GM23338 (cell line): Measurements from ENCODE around the gene UTS2R. TPM values are rescaled to one million over a fixed set of nuclear protein-coding genes. Genes with fewer than 3 reads are reported as not detected.

Experiments
- ATAC-seq: fragments of 200-7000 bp; cut with Tn5 transposase; 3 replicates; pipeline ENCODE4 v1.9.1; 2020
- DNase-seq: peaks from one replicate; pipeline ENCODE4 v3.0.0-alpha.2; 2015; ENCODE audit warnings: low spot score
- H2AFZ ChIP-seq: fragments of 200-600 bp; sonication (generic); 2 replicates; pipeline ENCODE4 v1.8.0; 2016; ENCODE audit warnings: antibody characterized with exemption, mild to moderate bottlenecking, moderate library complexity
- H3F3A ChIP-seq: fragments of 200-600 bp; sonication (generic); replicated peaks from 2 replicates; pipeline ENCODE4 v1.8.0; 2017; ENCODE audit warnings: antibody characterized with exemption, mixed run types, low read depth
- H3K27ac ChIP-seq: fragments of 200-600 bp; sonication (generic); 2 replicates; pipeline ENCODE4 v1.6.1; 2016; ENCODE audit warnings: low read depth
- H3K27me3 ChIP-seq: fragments of 200-600 bp; sonication (generic); 2 replicates; pipeline ENCODE4 v1.8.0; 2016; ENCODE audit warnings: mild to moderate bottlenecking, mixed run types, moderate library complexity; ENCODE audit not compliant: insufficient read depth
- H3K36me3 ChIP-seq: fragments of 200-600 bp; sonication (generic); 2 replicates; pipeline ENCODE4 v1.8.0; 2016; ENCODE audit warnings: mild to moderate bottlenecking; ENCODE audit not compliant: insufficient read depth
- H3K4me1 ChIP-seq: fragments of 200-600 bp; sonication (generic); 2 replicates; pipeline ENCODE4 v1.8.0; 2016; ENCODE audit warnings: mild to moderate bottlenecking, moderate library complexity; ENCODE audit not compliant: insufficient read depth
- H3K4me2 ChIP-seq: fragments of 200-600 bp; sonication (generic); 2 replicates; pipeline ENCODE4 v1.7.1; 2017; ENCODE audit warnings: mixed run types
- H3K4me3 ChIP-seq: fragments of 200-600 bp; sonication (generic); 2 replicates; pipeline ENCODE4 v1.6.1; 2016; ENCODE audit warnings: mixed run types
- H3K79me2 ChIP-seq: fragments of 200-600 bp; sonication (generic); replicated peaks from 2 replicates; pipeline ENCODE4 v1.8.0; 2017; ENCODE audit warnings: mild to moderate bottlenecking; ENCODE audit not compliant: insufficient read depth
- H3K9me2 ChIP-seq: fragments of 200-600 bp; sonication (generic); 2 replicates; pipeline ENCODE4 v1.8.0; 2017; ENCODE audit not compliant: insufficient read depth
- H4K20me1 ChIP-seq: fragments of 200-600 bp; sonication (generic); replicated peaks from 2 replicates; pipeline ENCODE4 v1.8.0; 2017; ENCODE audit warnings: mild to moderate bottlenecking; ENCODE audit not compliant: insufficient read depth
- H3K27ac Mint-ChIP-seq: 2 replicates; pipeline ENCODE4 v1.8.0; 2020; ENCODE audit warnings: inconsistent platforms, mild to moderate bottlenecking, moderate library complexity, mixed read lengths
- H3K27me3 Mint-ChIP-seq: 3 replicates; pipeline ENCODE4 v1.8.0; 2022; ENCODE audit warnings: low read depth, mild to moderate bottlenecking, moderate library complexity, mixed read lengths, inconsistent platforms; ENCODE audit not compliant: insufficient read depth, poor library complexity
- H3K36me3 Mint-ChIP-seq: 3 replicates; pipeline ENCODE4 v1.8.0; 2021; ENCODE audit warnings: low read depth, mild to moderate bottlenecking, inconsistent platforms, moderate library complexity, mixed read lengths
- H3K4me1 Mint-ChIP-seq: 3 replicates; pipeline ENCODE4 v1.8.0; 2020; ENCODE audit warnings: mild to moderate bottlenecking, inconsistent platforms, mixed read lengths
- H3K4me3 Mint-ChIP-seq: 3 replicates; pipeline ENCODE4 v1.8.0; 2021; ENCODE audit warnings: moderate library complexity, mild to moderate bottlenecking, inconsistent platforms, mixed read lengths
- H3K9me3 Mint-ChIP-seq: 3 replicates; pipeline ENCODE4 v1.8.0; 2020; ENCODE audit warnings: moderate library complexity, mild to moderate bottlenecking, inconsistent platforms, mixed read lengths
- CREB1 ChIP-seq: fragments of 250-450 bp; sonication (Bioruptor Pico); IDR thresholded peaks from 2 replicates; pipeline ENCODE4 v1.5.0; 2020; ENCODE audit warnings: low read depth, mild to moderate bottlenecking, moderate library complexity
- EZH2 ChIP-seq: fragments of 200-600 bp; sonication (generic); IDR thresholded peaks from one replicate; pipeline ENCODE4 v1.8.0; 2017; ENCODE audit warnings: antibody characterized with exemption, mild to moderate bottlenecking, low read depth; ENCODE audit not compliant: unreplicated experiment
- NANOG ChIP-seq: IDR thresholded peaks from 2 replicates; pipeline ENCODE4 v1.6.1; 2016; ENCODE audit warnings: antibody characterized with exemption, borderline replicate concordance
- POLR2AphosphoS5 ChIP-seq: IDR thresholded peaks from 2 replicates; pipeline ENCODE4 v1.6.1; 2016; ENCODE audit warnings: antibody characterized with exemption, low read depth
- STAT1 ChIP-seq: IDR thresholded peaks from one replicate; pipeline ENCODE4 v1.6.1; 2016; ENCODE audit warnings: antibody characterized with exemption; ENCODE audit not compliant: unreplicated experiment
- ZNF114 ChIP-seq: fragments of 250-450 bp; sonication (Bioruptor Pico); IDR thresholded peaks from 2 replicates; pipeline ENCODE4 v1.5.0; 2020; ENCODE audit warnings: mild to moderate bottlenecking, moderate library complexity
- ZNF331 ChIP-seq: fragments of 250-450 bp; sonication (Bioruptor Pico); IDR thresholded peaks from 2 replicates; pipeline ENCODE4 v1.5.0; 2020; ENCODE audit warnings: low read depth, mild to moderate bottlenecking, moderate library complexity
- polyA plus RNA-seq: library from polyadenylated mRNA; unstranded; fragments of >200 nt; fragmentation: Nextera tagmentation; extraction: Ambion mirVana; gene quantifications from 2 replicates; pipeline ENCODE4 v1.2.1, GENCODE V29; 2016
- total RNA-seq: library from RNA; depleted of rRNA; stranded (reverse); fragments of >200 nt; shearing (Covaris generic); gene quantifications from 2 replicates; pipeline ENCODE4 v1.2.3, GENCODE V29; 2014
- TF ChIP-seq, protein P1 (sequence below): fragments of 250-450 bp; sonication (Bioruptor Pico); IDR thresholded peaks from 2 replicates; pipeline ENCODE4 v1.5.0; 2020; ENCODE audit warnings: mild to moderate bottlenecking, moderate library complexity
- TF ChIP-seq, protein P2 (sequence below), 2 experiments: fragments of 200-600 bp in 1 of 2; sonication (generic) in 1 of 2; conservative IDR thresholded peaks; 2 replicates each; pipeline versions ENCODE4 v1.5.1 to v1.6.1; 2016 to 2017; ENCODE audit warnings: antibody characterized with exemption in 2 of 2, low read depth in 2 of 2, mild to moderate bottlenecking in 2 of 2, moderate library complexity in 1 of 2
- TF ChIP-seq, protein P3 (sequence below): IDR thresholded peaks from 2 replicates; pipeline ENCODE4 v1.6.1; 2016; ENCODE audit warnings: antibody characterized with exemption
- TF ChIP-seq, protein P4 (sequence below): IDR thresholded peaks from one replicate; pipeline ENCODE4 v1.6.1; 2018; ENCODE audit warnings: antibody characterized with exemption; ENCODE audit not compliant: unreplicated experiment

The UTS2R gene
- total and polyA plus RNA-seq, 2 experiments from 2014 or later: 0.49 TPM; not detected in 1

DNA sequence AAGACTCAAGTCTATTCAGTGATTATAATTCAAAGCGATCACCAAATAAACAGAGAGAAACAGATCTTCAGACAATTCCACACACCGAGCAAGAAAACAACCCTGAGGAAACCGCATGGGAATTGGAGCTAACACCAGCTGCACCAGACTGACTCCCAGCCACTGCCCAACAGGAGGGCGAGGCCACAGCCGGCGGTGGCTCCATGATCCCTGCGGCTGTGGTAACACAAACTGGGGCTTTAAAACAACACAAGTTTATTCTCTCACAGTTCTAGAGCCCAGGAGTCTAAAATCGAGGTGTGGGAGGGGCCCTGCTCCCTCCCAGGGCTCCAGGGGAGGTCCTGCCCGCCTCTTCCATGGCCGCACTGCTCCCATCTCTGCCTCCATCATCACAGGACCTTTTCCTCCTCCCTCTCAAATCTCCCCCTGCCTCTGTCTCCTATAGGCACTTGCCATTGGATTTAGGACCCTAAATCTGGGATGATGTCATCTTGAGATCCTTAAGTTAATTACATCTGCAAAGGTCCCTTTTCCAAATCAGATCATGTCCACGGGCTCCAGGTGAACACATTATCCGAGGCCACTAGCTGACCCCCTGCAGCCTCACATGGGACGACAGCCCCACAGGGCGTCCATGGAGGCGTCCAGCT is 36.8 kb downstream of the UTS2R start:
- no peak overlapping the region for H3K27ac Mint-ChIP-seq
- H3K4me3 ChIP-seq: no peak overlapping the region
- H3K27ac ChIP-seq: no peak overlapping the region
- H3K79me2 ChIP-seq: no peaks in the 10 kb centered on the region
- H3F3A ChIP-seq: no peaks in the 10 kb centered on the region
- no peaks in the 10 kb centered on the region; the same call in 2 of the 3 replicates for H3K9me3 Mint-ChIP-seq
- TF ChIP-seq, protein P1, sequence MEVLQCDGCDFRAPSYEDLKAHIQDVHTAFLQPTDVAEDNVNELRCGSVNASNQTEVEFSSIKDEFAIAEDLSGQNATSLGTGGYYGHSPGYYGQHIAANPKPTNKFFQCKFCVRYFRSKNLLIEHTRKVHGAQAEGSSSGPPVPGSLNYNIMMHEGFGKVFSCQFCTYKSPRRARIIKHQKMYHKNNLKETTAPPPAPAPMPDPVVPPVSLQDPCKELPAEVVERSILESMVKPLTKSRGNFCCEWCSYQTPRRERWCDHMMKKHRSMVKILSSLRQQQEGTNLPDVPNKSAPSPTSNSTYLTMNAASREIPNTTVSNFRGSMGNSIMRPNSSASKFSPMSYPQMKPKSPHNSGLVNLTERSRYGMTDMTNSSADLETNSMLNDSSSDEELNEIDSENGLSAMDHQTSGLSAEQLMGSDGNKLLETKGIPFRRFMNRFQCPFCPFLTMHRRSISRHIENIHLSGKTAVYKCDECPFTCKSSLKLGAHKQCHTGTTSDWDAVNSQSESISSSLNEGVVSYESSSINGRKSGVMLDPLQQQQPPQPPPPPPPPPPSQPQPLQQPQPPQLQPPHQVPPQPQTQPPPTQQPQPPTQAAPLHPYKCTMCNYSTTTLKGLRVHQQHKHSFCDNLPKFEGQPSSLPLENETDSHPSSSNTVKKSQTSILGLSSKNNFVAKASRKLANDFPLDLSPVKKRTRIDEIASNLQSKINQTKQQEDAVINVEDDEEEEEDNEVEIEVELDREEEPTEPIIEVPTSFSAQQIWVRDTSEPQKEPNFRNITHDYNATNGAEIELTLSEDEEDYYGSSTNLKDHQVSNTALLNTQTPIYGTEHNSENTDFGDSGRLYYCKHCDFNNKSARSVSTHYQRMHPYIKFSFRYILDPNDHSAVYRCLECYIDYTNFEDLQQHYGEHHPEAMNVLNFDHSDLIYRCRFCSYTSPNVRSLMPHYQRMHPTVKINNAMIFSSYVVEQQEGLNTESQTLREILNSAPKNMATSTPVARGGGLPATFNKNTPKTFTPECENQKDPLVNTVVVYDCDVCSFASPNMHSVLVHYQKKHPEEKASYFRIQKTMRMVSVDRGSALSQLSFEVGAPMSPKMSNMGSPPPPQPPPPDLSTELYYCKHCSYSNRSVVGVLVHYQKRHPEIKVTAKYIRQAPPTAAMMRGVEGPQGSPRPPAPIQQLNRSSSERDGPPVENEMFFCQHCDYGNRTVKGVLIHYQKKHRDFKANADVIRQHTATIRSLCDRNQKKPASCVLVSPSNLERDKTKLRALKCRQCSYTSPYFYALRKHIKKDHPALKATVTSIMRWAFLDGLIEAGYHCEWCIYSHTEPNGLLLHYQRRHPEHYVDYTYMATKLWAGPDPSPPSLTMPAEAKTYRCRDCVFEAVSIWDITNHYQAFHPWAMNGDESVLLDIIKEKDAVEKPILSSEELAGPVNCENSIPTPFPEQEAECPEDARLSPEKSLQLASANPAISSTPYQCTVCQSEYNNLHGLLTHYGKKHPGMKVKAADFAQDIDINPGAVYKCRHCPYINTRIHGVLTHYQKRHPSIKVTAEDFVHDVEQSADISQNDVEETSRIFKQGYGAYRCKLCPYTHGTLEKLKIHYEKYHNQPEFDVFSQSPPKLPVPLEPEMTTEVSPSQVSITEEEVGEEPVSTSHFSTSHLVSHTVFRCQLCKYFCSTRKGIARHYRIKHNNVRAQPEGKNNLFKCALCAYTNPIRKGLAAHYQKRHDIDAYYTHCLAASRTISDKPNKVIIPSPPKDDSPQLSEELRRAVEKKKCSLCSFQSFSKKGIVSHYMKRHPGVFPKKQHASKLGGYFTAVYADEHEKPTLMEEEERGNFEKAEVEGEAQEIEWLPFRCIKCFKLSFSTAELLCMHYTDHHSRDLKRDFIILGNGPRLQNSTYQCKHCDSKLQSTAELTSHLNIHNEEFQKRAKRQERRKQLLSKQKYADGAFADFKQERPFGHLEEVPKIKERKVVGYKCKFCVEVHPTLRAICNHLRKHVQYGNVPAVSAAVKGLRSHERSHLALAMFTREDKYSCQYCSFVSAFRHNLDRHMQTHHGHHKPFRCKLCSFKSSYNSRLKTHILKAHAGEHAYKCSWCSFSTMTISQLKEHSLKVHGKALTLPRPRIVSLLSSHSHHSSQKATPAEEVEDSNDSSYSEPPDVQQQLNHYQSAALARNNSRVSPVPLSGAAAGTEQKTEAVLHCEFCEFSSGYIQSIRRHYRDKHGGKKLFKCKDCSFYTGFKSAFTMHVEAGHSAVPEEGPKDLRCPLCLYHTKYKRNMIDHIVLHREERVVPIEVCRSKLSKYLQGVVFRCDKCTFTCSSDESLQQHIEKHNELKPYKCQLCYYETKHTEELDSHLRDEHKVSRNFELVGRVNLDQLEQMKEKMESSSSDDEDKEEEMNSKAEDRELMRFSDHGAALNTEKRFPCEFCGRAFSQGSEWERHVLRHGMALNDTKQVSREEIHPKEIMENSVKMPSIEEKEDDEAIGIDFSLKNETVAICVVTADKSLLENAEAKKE (CRISPR knock-in tag): no peak
- TF ChIP-seq ZNF114 (CRISPR knock-in tag) (no peak), EZH2 (no peak), POLR2AphosphoS5 (no peak), STAT1 (no peak), NANOG (no peak), CREB1 (CRISPR knock-in tag) (no peak), ZNF331 (no peak)
- TF ChIP-seq, protein P2, sequence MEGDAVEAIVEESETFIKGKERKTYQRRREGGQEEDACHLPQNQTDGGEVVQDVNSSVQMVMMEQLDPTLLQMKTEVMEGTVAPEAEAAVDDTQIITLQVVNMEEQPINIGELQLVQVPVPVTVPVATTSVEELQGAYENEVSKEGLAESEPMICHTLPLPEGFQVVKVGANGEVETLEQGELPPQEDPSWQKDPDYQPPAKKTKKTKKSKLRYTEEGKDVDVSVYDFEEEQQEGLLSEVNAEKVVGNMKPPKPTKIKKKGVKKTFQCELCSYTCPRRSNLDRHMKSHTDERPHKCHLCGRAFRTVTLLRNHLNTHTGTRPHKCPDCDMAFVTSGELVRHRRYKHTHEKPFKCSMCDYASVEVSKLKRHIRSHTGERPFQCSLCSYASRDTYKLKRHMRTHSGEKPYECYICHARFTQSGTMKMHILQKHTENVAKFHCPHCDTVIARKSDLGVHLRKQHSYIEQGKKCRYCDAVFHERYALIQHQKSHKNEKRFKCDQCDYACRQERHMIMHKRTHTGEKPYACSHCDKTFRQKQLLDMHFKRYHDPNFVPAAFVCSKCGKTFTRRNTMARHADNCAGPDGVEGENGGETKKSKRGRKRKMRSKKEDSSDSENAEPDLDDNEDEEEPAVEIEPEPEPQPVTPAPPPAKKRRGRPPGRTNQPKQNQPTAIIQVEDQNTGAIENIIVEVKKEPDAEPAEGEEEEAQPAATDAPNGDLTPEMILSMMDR (conservative IDR thresholded peaks at IDR 0.05; ENCODE audit: low read depth in 2 of 2): no peak
- TF ChIP-seq, protein P3, sequence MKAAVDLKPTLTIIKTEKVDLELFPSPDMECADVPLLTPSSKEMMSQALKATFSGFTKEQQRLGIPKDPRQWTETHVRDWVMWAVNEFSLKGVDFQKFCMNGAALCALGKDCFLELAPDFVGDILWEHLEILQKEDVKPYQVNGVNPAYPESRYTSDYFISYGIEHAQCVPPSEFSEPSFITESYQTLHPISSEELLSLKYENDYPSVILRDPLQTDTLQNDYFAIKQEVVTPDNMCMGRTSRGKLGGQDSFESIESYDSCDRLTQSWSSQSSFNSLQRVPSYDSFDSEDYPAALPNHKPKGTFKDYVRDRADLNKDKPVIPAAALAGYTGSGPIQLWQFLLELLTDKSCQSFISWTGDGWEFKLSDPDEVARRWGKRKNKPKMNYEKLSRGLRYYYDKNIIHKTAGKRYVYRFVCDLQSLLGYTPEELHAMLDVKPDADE: no peak
- TF ChIP-seq, protein P4, sequence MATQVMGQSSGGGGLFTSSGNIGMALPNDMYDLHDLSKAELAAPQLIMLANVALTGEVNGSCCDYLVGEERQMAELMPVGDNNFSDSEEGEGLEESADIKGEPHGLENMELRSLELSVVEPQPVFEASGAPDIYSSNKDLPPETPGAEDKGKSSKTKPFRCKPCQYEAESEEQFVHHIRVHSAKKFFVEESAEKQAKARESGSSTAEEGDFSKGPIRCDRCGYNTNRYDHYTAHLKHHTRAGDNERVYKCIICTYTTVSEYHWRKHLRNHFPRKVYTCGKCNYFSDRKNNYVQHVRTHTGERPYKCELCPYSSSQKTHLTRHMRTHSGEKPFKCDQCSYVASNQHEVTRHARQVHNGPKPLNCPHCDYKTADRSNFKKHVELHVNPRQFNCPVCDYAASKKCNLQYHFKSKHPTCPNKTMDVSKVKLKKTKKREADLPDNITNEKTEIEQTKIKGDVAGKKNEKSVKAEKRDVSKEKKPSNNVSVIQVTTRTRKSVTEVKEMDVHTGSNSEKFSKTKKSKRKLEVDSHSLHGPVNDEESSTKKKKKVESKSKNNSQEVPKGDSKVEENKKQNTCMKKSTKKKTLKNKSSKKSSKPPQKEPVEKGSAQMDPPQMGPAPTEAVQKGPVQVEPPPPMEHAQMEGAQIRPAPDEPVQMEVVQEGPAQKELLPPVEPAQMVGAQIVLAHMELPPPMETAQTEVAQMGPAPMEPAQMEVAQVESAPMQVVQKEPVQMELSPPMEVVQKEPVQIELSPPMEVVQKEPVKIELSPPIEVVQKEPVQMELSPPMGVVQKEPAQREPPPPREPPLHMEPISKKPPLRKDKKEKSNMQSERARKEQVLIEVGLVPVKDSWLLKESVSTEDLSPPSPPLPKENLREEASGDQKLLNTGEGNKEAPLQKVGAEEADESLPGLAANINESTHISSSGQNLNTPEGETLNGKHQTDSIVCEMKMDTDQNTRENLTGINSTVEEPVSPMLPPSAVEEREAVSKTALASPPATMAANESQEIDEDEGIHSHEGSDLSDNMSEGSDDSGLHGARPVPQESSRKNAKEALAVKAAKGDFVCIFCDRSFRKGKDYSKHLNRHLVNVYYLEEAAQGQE: no peak
- DNase-seq: no peak
- no peaks in the 10 kb centered on the region for H3K9me2 ChIP-seq
- H4K20me1 ChIP-seq: no peaks in the 10 kb centered on the region; the same call in none of the 2 replicates
- no peaks in the 10 kb centered on the region for H3K27me3 ChIP-seq
- H3K4me2 ChIP-seq: no peak overlapping the region
- no peaks in the 10 kb centered on the region; the same call in 2 of the 3 replicates for H3K4me1 Mint-ChIP-seq
- no peak overlapping the region for H3K4me3 Mint-ChIP-seq
- H3K4me1 ChIP-seq: no peaks in the 10 kb centered on the region
- H2AFZ ChIP-seq: no peak overlapping the region
- H3K36me3 ChIP-seq: no peaks in the 10 kb centered on the region
- peaks cover 6% of the 10 kb centered on the region for H3K27me3 Mint-ChIP-seq
- H3K36me3 Mint-ChIP-seq: no peaks in the 10 kb centered on the region
- ATAC-seq: no peak
